Activated CD8-positive, alpha-beta T cell treated with anti-CD3 and anti-CD28 coated beads for 36 hours (primary cell): ENCODE results near the gene SPACA5B. TPM values are rescaled to one million over a fixed set of nuclear protein-coding genes. Genes with fewer than 3 reads are reported as not detected.
A peak's percentile ranks its signal among the peaks of the same experiment; 100 is the strongest.
"Not testable (repeated sequence)": the region's sequence is repeated elsewhere in the genome, so short reads cannot be mapped to it uniquely, and the experiment has no call there.

Source experiments
- ATAC-seq: fragments of 200-7000 bp; cut with Tn5 transposase; one replicate; pipeline ENCODE4 v1.10.0; 2021; ENCODE audit warnings: mild to moderate bottlenecking, moderate library complexity
- CTCF ChIA-PET: fragments of 350-600 bp; sonication (Branson Sonifier 250); formaldehyde crosslinking; loops from one replicate; lab custom pipeline; 2021; ENCODE audit warnings: antibody characterized with exemption; lab: Charles Lee
- POLR2A ChIA-PET: fragments of 350-600 bp; sonication (Branson Sonifier 250); formaldehyde crosslinking; loops from one replicate; lab custom pipeline; 2021; ENCODE audit warnings: antibody characterized with exemption; lab: Charles Lee
- DNase-seq: peaks from one replicate; pipeline ENCODE4 v3.0.0-alpha.2; 2020
- H3K27ac Mint-ChIP-seq: one replicate; pipeline ENCODE4 v1.8.0; 2021; ENCODE audit warnings: mild to moderate bottlenecking, mixed read lengths
- H3K27me3 Mint-ChIP-seq: one replicate; pipeline ENCODE4 v1.8.0; 2021; ENCODE audit warnings: mixed read lengths
- H3K36me3 Mint-ChIP-seq: one replicate; pipeline ENCODE4 v1.8.0; 2021; ENCODE audit warnings: low read depth, mixed read lengths
- H3K4me1 Mint-ChIP-seq: one replicate; pipeline ENCODE4 v1.8.0; 2021; ENCODE audit warnings: low read depth, mixed read lengths
- H3K4me3 Mint-ChIP-seq: one replicate; pipeline ENCODE4 v1.8.0; 2021; ENCODE audit warnings: mild to moderate bottlenecking, moderate library complexity, mixed read lengths
- H3K9me3 Mint-ChIP-seq: one replicate; pipeline ENCODE4 v1.8.0; 2021; ENCODE audit warnings: mixed read lengths
- intact Hi-C: fragments of 100-400 bp; cut with micrococcal nuclease; formaldehyde crosslinking; loops from one replicate; pipeline ENCODE4 v1.10.0; 2022
- total RNA-seq, 2 experiments: library from RNA; stranded (reverse); gene quantifications; one replicate each; pipeline ENCODE4 v1.2.3, GENCODE V29; 2021
- TF ChIP-seq, protein P1 (sequence below): fragments of 200-600 bp; IDR thresholded peaks from one replicate; pipeline ENCODE4 v1.8.0; 2022; ENCODE audit warnings: antibody characterized with exemption, mild to moderate bottlenecking

The SPACA5B gene
- total RNA-seq = not detected

DNA sequence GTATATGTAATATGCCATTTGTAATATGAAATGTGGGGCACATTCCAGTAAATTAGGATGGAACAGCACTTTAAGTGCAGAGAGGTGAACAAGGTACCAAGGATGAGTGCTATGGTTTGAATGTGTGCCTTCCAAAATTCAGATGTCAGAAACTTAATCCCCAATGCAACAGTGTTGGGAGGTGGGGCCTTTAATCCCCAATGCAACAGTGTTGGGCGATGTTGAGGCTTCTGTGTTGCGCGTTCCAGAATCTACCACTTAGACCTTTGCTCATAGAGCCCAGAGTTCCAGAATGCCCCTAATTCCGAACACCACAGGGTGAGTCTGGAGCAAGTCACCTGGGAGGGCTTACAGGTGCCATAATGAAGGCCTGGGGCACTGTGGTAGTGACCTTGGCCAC lies at the start of gene SPACA5B:
Gene SPACA5B (plus strand): TSS at position 301 of the 400 bp plus-strand sequence. CDS start 62 bp downstream, at position 363.
- DNase-seq, H3K36me3 Mint-ChIP-seq, H3K27ac Mint-ChIP-seq, ATAC-seq, H3K27me3 Mint-ChIP-seq, CTCF ChIA-PET, H3K4me1 Mint-ChIP-seq, H3K4me3 Mint-ChIP-seq, intact Hi-C loops, H3K9me3 Mint-ChIP-seq, POLR2A ChIA-PET: not testable (repeated sequence)

DNA sequence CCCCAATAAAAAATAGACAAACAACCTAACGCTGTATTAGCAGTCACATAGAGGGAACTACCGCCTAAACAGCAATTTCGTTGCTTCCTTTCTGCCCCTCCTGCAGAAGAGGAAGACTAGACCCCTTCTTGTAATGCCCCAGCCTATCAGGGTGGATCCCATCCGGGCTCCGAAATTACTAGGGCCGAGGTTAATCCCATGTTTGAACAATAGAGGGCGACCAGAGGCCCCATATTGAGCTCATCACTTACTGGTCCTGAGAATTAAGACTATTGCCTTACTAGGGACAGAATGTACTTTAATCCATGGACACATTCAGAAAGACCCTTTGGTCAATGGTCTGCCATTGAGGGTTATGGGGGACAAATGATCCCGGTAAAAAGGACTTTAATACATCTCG lies 47.2 kb upstream of the SPACA5B start:
- Mint-ChIP-seq H3K9me3 (no peaks in the 10 kb centered on the region), H3K4me1 (no peaks in the 10 kb centered on the region), H3K27ac (no peak overlapping the region), H3K27me3 (no peaks in the 10 kb centered on the region), H3K36me3 (no peaks in the 10 kb centered on the region), H3K4me3 (no peak overlapping the region)
- POLR2A ChIA-PET = no interaction called here
- peak; percentile 66 for DNase-seq
- TF ChIP-seq, protein P1, sequence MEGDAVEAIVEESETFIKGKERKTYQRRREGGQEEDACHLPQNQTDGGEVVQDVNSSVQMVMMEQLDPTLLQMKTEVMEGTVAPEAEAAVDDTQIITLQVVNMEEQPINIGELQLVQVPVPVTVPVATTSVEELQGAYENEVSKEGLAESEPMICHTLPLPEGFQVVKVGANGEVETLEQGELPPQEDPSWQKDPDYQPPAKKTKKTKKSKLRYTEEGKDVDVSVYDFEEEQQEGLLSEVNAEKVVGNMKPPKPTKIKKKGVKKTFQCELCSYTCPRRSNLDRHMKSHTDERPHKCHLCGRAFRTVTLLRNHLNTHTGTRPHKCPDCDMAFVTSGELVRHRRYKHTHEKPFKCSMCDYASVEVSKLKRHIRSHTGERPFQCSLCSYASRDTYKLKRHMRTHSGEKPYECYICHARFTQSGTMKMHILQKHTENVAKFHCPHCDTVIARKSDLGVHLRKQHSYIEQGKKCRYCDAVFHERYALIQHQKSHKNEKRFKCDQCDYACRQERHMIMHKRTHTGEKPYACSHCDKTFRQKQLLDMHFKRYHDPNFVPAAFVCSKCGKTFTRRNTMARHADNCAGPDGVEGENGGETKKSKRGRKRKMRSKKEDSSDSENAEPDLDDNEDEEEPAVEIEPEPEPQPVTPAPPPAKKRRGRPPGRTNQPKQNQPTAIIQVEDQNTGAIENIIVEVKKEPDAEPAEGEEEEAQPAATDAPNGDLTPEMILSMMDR = peak; percentile 66
- CTCF ChIA-PET = interaction anchor here (0.7 to 1.4 kb wide), 4 partner anchors 8 to 383 kb away, joined by 3 read pairs; no protein-coding TSS in a partner anchor
- intact Hi-C loops = loop anchor here (10.0 kb wide), 1 partner anchor 382 kb away; no protein-coding TSS in a partner anchor
- peak; percentile 90 for ATAC-seq

DNA sequence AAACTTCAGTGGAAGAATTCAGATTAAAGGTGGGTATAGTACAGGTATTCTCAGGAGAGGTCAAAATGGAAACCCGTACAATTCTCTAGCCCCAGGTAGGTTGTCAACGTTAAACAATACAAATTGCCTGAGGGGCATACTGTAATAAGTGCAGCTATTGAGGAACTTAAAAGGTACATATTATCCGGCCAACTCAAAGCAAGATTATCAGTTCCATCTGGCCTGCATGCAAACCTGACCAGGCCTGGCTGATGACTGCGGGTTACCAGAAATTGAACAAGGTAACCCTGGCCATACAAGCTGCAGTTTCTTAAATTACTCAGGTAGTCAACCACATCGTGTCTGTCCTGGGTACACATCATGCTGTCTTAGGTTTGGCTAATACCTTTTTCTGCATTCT lies 46.7 kb upstream of the SPACA5B start:
- no peaks in the 10 kb centered on the region for H3K27me3 Mint-ChIP-seq

DNA sequence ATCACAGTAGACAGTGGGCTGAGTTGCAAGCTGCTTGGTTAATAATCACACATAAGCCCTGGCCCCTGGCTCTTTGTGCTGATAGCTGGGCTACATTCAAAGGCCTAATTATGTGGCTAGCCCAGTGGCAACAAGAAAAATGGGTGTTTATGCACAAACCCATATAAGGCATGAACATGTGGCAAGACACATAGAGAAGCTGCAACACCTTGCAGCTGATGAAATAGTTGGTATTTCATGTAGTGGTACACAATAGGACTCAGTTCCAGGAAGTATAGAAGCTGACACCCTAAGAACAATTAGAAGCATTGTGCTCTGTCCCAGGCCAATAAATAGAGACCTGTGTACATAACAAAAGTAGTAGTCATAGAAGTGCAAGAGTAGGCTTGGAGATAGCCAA lies 44.3 kb upstream of the SPACA5B start:
- CTCF ChIA-PET = no interaction called here

More for the DNA sequence above, 46.7 kb upstream of the SPACA5B start:
- DNase-seq (no peak), ATAC-seq (no peak)
- no peak overlapping the region for H3K4me3 Mint-ChIP-seq
- TF ChIP-seq, protein P1 = no peak
- no peaks in the 10 kb centered on the region for H3K36me3 Mint-ChIP-seq
- ChIA-PET CTCF (interaction anchor here (0.7 to 1.4 kb wide), 7 partner anchors 17 to 456 kb away, joined by 3 read pairs; partner anchors contain the start of gene TBC1D25), POLR2A (no interaction called here)
- no peak overlapping the region for H3K27ac Mint-ChIP-seq
- H3K4me1 Mint-ChIP-seq = no peaks in the 10 kb centered on the region
- no peaks in the 10 kb centered on the region for H3K9me3 Mint-ChIP-seq
- intact Hi-C loops = loop anchor here (10.0 kb wide), 1 partner anchor 381 kb away; no protein-coding TSS in a partner anchor

DNA sequence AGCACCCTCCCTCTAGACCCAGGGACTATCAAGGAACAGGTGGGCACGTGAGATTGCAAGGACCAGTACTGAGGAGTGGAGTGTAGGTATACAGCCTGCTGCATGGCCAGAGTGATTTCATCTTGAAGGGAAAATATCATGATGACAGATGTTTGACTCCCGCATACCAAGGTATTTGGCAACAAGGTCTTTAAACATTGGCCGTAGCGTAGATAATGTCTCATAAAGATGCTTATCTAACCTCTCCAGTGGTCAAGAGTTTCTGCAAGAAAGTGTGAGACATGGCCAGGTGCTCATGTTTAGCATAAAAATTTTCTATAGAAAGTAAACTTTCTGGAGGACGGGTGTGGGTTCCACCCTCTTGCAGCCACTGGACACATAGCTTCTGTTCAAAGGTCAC lies 40.3 kb upstream of the SPACA5B start:
- H3K27me3 Mint-ChIP-seq = no peaks in the 10 kb centered on the region
- H3K27ac Mint-ChIP-seq = no peak overlapping the region
- TF ChIP-seq, protein P1 = no peak
- ChIA-PET POLR2A (no interaction called here), CTCF (no interaction called here)
- intact Hi-C loops = no loop called here
- no peaks in the 10 kb centered on the region for H3K4me1 Mint-ChIP-seq
- ATAC-seq = no peak
- no peak overlapping the region for H3K4me3 Mint-ChIP-seq
- no peaks in the 10 kb centered on the region for H3K36me3 Mint-ChIP-seq
- H3K9me3 Mint-ChIP-seq = no peaks in the 10 kb centered on the region
- DNase-seq = no peak

More for the DNA sequence above, 44.3 kb upstream of the SPACA5B start:
- intact Hi-C loops = loop anchor here (10.0 kb wide), 1 partner anchor 379 kb away; no protein-coding TSS in a partner anchor
- ATAC-seq (no peak), DNase-seq (no peak)
- Mint-ChIP-seq H3K4me1 (no peaks in the 10 kb centered on the region), H3K4me3 (no peak overlapping the region), H3K27ac (no peak overlapping the region), H3K36me3 (no peaks in the 10 kb centered on the region), H3K9me3 (no peaks in the 10 kb centered on the region), H3K27me3 (no peaks in the 10 kb centered on the region)
- POLR2A ChIA-PET = no interaction called here
- TF ChIP-seq, protein P1 = no peak

DNA sequence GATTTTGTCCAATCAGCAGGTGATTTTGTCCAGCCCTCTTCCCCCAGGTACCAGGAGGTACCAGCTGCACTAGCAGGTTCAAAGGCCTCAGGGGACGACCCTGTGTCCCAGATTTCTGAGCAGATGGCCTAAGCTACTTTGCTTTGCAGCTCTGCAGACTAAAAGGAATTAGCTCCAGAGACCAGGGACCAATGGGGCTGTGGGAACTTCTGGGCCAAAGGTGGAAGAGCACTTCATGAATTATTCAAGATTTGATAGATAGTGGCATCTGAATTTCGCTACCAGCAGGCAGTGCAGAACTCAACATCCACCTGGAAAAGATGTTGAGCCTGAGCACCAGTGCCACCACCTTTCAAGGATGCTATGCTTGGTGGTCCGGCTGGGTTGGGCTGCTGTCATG lies 37.9 kb upstream of the SPACA5B start:
- not testable (repeated sequence) for H3K4me1 Mint-ChIP-seq

More for the DNA sequence above, 37.9 kb upstream of the SPACA5B start:
- DNase-seq, intact Hi-C loops, H3K27me3 Mint-ChIP-seq, H3K9me3 Mint-ChIP-seq, H3K27ac Mint-ChIP-seq, CTCF ChIA-PET, ATAC-seq, H3K36me3 Mint-ChIP-seq, H3K4me3 Mint-ChIP-seq, POLR2A ChIA-PET: not testable (repeated sequence)
